ENCODE measurements around the gene GDAP2.

The GDAP2 gene

GRCh38 chr1:117964290-117965038 is 35.0 kb upstream of the GDAP2 start:
- ATAC-seq, result no peak
- no peak for TF ChIP-seq ZFP3 (CRISPR knock-in tag; IDR thresholded peaks at IDR 0.05)
- no peak for TF ChIP-seq TCF4 (CRISPR knock-in tag; IDR thresholded peaks at IDR 0.05; ENCODE audit: borderline replicate concordance)
- no peak for TF ChIP-seq GLIS3 (CRISPR knock-in tag; IDR thresholded peaks at IDR 0.05)
- no peak for TF ChIP-seq RARB (CRISPR knock-in tag; IDR thresholded peaks at IDR 0.05)
- TF ChIP-seq SNAI2 (CRISPR knock-in tag; IDR thresholded peaks at IDR 0.05), result no peak
- TF ChIP-seq ISL1 (CRISPR knock-in tag; IDR thresholded peaks at IDR 0.05), result no peak
- TF ChIP-seq POU6F1 (CRISPR knock-in tag; IDR thresholded peaks at IDR 0.05; ENCODE audit: borderline replicate concordance, low read depth), result no peak
- TF ChIP-seq CREB5 (CRISPR knock-in tag; IDR thresholded peaks at IDR 0.05; ENCODE audit: low read depth), result no peak
- no peak for TF ChIP-seq ZNF565 (CRISPR knock-in tag; conservative IDR thresholded peaks at IDR 0.05; ENCODE audit: low read depth)

GRCh38 chr1:117959364-117959763 is 29.9 kb upstream of the GDAP2 start:
- TF ChIP-seq ZNF70 (CRISPR knock-in tag; IDR thresholded peaks at IDR 0.05), result no peak
- no peak for ATAC-seq

GRCh38 chr1:117952386-117952785 is 23.0 kb upstream of the GDAP2 start:
- TF ChIP-seq TSHZ2 (CRISPR knock-in tag; IDR thresholded peaks at IDR 0.05) (no peak), POU6F1 (CRISPR knock-in tag; IDR thresholded peaks at IDR 0.05; ENCODE audit: borderline replicate concordance, low read depth) (no peak), CSDC2 (CRISPR knock-in tag; IDR thresholded peaks at IDR 0.05) (no peak), TOX (CRISPR knock-in tag; IDR thresholded peaks at IDR 0.05; ENCODE audit: borderline replicate concordance) (no peak), ARNTL (CRISPR knock-in tag; IDR thresholded peaks at IDR 0.05; ENCODE audit: borderline replicate concordance, low read depth) (no peak), ZFP30 (CRISPR knock-in tag; IDR thresholded peaks at IDR 0.05) (no peak), PATZ1 (CRISPR knock-in tag; IDR thresholded peaks at IDR 0.05; ENCODE audit: borderline replicate concordance) (no peak), ZNF565 (CRISPR knock-in tag; conservative IDR thresholded peaks at IDR 0.05; ENCODE audit: low read depth) (no peak), CREB5 (CRISPR knock-in tag; IDR thresholded peaks at IDR 0.05; ENCODE audit: low read depth) (no peak), ZC3H10 (CRISPR knock-in tag; IDR thresholded peaks at IDR 0.05) (no peak), BACH2 (CRISPR knock-in tag; IDR thresholded peaks at IDR 0.05; ENCODE audit: borderline replicate concordance) (no peak), SNAI2 (CRISPR knock-in tag; IDR thresholded peaks at IDR 0.05) (no peak)
- no peak for ATAC-seq

Data from SK-N-SH treated with all-trans-retinoic acid at 6 μM for 48 hours (cell line).